ENCODE results near the gene TBX2. TPM values are rescaled to one million over a fixed set of nuclear protein-coding genes. Genes with fewer than 3 reads are reported as not detected.

The TBX2 gene
- total and polyA plus RNA-seq, 2 of the 13 experiments (the other 11 are each of a cell fraction or from before 2014, with no cell fraction given): 2.8 to 15.3 TPM

- TF ChIP-seq HNF1A (IDR thresholded peaks at IDR 0.05; ENCODE audit: low read depth) (no peak), HNF1A (CRISPR knock-in tag; IDR thresholded peaks at IDR 0.05; ENCODE audit: borderline replicate concordance) (peak; percentile 7; the same call in 1 of the 2 replicates), ZNF432 (CRISPR knock-in tag; IDR thresholded peaks at IDR 0.05; ENCODE audit: borderline replicate concordance) (no peak), RFX1 (IDR thresholded peaks at IDR 0.05) (no peak), BATF2 (CRISPR knock-in tag; IDR thresholded peaks at IDR 0.05) (no peak), NFE2L1 (CRISPR knock-in tag; IDR thresholded peaks at IDR 0.05; ENCODE audit: borderline replicate concordance) (peak; percentile 13; the same call in 1 of the 2 replicates), ZNF556 (CRISPR knock-in tag; IDR thresholded peaks at IDR 0.05; ENCODE audit: borderline replicate concordance) (peak; percentile 72; the same call in 1 of the 2 replicates), CEBPZ (IDR thresholded peaks at IDR 0.05; ENCODE audit: low read length) (no peak), SIX1 (CRISPR knock-in tag; IDR thresholded peaks at IDR 0.05; ENCODE audit: borderline replicate concordance) (no peak), ZNF281 (CRISPR knock-in tag; IDR thresholded peaks at IDR 0.05; ENCODE audit: borderline replicate concordance) (no peak), MBD4 (IDR thresholded peaks at IDR 0.05; ENCODE audit: borderline replicate concordance, low read length) (no peak), ZBTB38 (CRISPR knock-in tag; IDR thresholded peaks at IDR 0.05) (0 out of 2 replicates have a peak, but pooled peaks have one; percentile 7), ZBTB2 (CRISPR knock-in tag; IDR thresholded peaks at IDR 0.05; ENCODE audit: low read depth) (no peak), FOXP1 (IDR thresholded peaks at IDR 0.05) (no peak), FOXP1 (CRISPR knock-in tag; IDR thresholded peaks at IDR 0.05) (no peak), ZNF17 (CRISPR knock-in tag; IDR thresholded peaks at IDR 0.05) (no peak), SRSF4 (IDR thresholded peaks at IDR 0.05; ENCODE audit: low read depth, low read length, poor library complexity, severe bottlenecking) (no peak)
Observed at GRCh38 chr17:61455324-61456060, 55.8 kb downstream of the TBX2 start (continued).
